Middle frontal gyrus (tissue), 1 donor: Measurements from ENCODE around the gene COL24A1.
"Not testable (repeated sequence)": the region's sequence is repeated elsewhere in the genome, so short reads cannot be mapped to it uniquely, and the experiment has no call there.

Experiments used
- DNase-seq: peaks from one replicate; pipeline ENCODE4 v3.0.0-alpha.2; 2015; ENCODE audit warnings: low spot score; ENCODE audit errors: extremely low spot score

Gene COL24A1

GRCh38 chr1:86153836-86154235 is 2.7 kb downstream of the COL24A1 start:
- no peak for DNase-seq

GRCh38 chr1:86152887-86153286 is 3.7 kb downstream of the COL24A1 start:
- DNase-seq = no peak

- no peak for DNase-seq
Measured at GRCh38 chr1:86151427-86151826, 5.1 kb downstream of the COL24A1 start.

GRCh38 chr1:86150553-86151055 is 6.0 kb downstream of the COL24A1 start:
- no peak for DNase-seq

- DNase-seq = no peak
Measured at GRCh38 chr1:86149591-86149990, 7.0 kb downstream of the COL24A1 start.

- no peak for DNase-seq
Measured at GRCh38 chr1:86147755-86148154, 8.8 kb downstream of the COL24A1 start.

- no peak for DNase-seq
Measured at GRCh38 chr1:86146566-86146965, 10.0 kb downstream of the COL24A1 start.

GRCh38 chr1:86140281-86140880 is 16.2 kb downstream of the COL24A1 start:
- DNase-seq = no peak

GRCh38 chr1:86138746-86139145 is 17.8 kb downstream of the COL24A1 start:
- DNase-seq = no peak

GRCh38 chr1:86137436-86137835 is 19.1 kb downstream of the COL24A1 start:
- no peak for DNase-seq

GRCh38 chr1:86119214-86119764 is 37.3 kb downstream of the COL24A1 start:
- no peak for DNase-seq

- no peak for DNase-seq
Measured at GRCh38 chr1:86114816-86115400, 41.7 kb downstream of the COL24A1 start.

GRCh38 chr1:86114236-86114635 is 42.3 kb downstream of the COL24A1 start:
- no peak for DNase-seq

- not testable (repeated sequence) for DNase-seq
Measured at GRCh38 chr1:86111590-86111989, 45.0 kb downstream of the COL24A1 start.

GRCh38 chr1:86110451-86111129 is 46.0 kb downstream of the COL24A1 start:
- no peak for DNase-seq

GRCh38 chr1:86105533-86105866 is 51.1 kb downstream of the COL24A1 start:
- DNase-seq = no peak

- DNase-seq = no peak
Measured at GRCh38 chr1:86104606-86105532, 51.7 kb downstream of the COL24A1 start.

- no peak for DNase-seq
Measured at GRCh38 chr1:86101616-86102015, 55.0 kb downstream of the COL24A1 start.

GRCh38 chr1:86100401-86100800 is 56.2 kb downstream of the COL24A1 start:
- DNase-seq = no peak

- DNase-seq = no peak
Measured at GRCh38 chr1:86089765-86090164, 66.8 kb downstream of the COL24A1 start.

- DNase-seq = no peak
Measured at GRCh38 chr1:86085741-86086409, 70.7 kb downstream of the COL24A1 start.
